AG09309 (cell line): Measurements from ENCODE around the gene SCYL1.

ENCODE experiments used
- DNase-seq: peaks from one replicate; pipeline ENCODE4 v3.0.0-alpha.2; 2010; ENCODE audit warnings: low read depth
- H3K4me3 ChIP-seq: 2 replicates; pipeline ENCODE4 v1.5.1; 2011; ENCODE audit warnings: mild to moderate bottlenecking, low read depth, low read length, moderate library complexity; ENCODE audit not compliant: control insufficient read depth
- TF ChIP-seq, protein P1 (sequence below): IDR thresholded peaks from 2 replicates; pipeline ENCODE4 v1.5.1; 2011; ENCODE audit warnings: mild to moderate bottlenecking, low read depth, low read length, inconsistent platforms; ENCODE audit not compliant: insufficient read depth, control insufficient read depth; ENCODE audit errors: missing control alignments

The SCYL1 gene

DNA sequence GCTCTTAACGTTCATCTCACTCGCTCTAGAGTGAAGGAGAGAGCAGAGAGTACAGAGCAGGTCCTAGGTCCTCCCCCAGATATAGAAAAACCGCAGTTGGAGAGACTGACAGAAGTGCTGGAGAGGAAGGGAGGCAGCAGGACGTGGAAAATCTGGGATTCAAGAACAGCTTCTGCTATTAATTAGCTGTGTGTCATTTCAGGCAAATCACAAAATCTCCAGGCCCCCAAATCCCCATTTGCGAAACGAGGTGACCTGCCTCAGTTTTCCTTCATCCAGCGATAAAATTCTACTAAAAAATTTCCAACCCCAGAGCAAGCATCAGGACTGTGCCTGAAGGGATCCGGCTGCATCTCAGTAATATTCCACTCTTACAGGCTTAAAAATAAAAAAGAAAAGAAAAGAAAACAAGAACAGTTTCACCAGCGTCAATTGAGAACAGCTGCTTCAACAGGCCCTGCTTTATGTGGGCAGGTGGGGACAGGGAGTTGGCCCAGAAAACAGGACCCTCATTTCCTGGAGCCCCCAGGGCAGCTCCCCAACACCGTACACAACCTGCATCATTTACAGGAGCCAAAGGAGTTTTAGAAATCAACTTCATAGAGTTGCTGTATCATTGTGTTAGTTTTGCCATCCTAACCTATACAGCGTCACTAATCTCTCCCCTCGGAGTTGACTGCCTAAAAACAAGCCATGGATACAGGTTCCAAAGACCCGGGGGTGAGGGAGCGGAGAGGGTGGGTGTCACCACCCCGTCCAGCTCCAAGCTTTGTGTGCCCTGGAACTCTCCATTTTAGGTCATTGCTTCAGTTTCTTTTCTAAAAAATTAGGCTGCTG lies 28.4 kb upstream of the SCYL1 start:
- peak overlapping the region; percentile 13 for H3K4me3 ChIP-seq
- TF ChIP-seq, protein P1, sequence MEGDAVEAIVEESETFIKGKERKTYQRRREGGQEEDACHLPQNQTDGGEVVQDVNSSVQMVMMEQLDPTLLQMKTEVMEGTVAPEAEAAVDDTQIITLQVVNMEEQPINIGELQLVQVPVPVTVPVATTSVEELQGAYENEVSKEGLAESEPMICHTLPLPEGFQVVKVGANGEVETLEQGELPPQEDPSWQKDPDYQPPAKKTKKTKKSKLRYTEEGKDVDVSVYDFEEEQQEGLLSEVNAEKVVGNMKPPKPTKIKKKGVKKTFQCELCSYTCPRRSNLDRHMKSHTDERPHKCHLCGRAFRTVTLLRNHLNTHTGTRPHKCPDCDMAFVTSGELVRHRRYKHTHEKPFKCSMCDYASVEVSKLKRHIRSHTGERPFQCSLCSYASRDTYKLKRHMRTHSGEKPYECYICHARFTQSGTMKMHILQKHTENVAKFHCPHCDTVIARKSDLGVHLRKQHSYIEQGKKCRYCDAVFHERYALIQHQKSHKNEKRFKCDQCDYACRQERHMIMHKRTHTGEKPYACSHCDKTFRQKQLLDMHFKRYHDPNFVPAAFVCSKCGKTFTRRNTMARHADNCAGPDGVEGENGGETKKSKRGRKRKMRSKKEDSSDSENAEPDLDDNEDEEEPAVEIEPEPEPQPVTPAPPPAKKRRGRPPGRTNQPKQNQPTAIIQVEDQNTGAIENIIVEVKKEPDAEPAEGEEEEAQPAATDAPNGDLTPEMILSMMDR: no peak
- no peak for DNase-seq

DNA sequence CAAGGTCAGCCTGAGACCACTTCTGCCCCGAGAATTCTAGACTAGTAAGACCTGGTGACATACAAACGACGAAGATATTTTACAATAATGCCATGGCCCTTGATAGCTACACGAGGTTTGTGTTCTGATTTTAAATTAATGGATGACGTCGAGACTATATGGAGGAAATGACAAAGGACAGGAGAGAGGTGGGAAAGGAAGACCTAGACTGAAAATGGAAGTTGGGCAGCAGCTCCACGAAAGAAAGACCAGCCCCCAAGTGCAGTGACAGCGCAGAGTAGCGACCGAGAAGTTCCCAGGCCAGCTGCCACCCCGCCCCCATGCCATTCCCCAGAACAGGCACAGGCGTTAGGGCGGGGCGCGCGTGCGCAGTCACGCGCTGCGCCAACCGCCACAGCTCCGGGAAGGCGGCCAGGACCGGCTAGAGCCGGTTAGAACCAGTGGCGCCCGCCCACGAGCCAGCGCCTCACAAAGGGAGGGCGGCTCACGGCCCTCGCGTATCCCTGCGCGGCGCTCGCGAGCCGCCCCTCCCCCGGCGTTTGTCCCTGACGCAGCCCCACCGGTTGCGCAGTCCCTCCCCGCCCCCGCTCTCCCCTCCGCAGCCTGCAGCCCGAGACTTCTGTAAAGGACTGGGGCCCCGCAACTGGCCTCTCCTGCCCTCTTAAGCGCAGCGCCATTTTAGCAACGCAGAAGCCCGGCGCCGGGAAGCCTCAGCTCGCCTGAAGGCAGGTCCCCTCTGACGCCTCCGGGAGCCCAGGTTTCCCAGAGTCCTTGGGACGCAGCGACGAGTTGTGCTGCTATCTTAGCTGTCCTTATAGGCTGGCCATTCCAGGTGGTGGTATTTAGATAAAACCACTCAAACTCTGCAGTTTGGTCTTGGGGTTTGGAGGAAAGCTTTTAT lies 27.5 kb upstream of the SCYL1 start:
- peak; percentile 93 for DNase-seq
- peak overlapping the region; percentile 56 for H3K4me3 ChIP-seq
- TF ChIP-seq, protein P1: peak; percentile 3

DNA sequence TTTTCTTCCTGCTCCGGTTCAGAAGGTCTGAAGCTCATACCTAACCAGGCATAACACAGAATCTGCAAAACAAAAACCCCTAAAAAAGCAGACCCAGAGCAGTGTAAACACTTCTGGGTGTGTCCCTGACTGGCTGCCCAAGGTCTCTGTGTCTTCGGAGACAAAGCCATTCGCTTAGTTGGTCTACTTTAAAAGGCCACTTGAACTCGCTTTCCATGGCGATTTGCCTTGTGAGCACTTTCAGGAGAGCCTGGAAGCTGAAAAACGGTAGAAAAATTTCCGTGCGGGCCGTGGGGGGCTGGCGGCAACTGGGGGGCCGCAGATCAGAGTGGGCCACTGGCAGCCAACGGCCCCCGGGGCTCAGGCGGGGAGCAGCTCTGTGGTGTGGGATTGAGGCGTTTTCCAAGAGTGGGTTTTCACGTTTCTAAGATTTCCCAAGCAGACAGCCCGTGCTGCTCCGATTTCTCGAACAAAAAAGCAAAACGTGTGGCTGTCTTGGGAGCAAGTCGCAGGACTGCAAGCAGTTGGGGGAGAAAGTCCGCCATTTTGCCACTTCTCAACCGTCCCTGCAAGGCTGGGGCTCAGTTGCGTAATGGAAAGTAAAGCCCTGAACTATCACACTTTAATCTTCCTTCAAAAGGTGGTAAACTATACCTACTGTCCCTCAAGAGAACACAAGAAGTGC lies 26.7 kb upstream of the SCYL1 start:
- no peak for DNase-seq
- TF ChIP-seq, protein P1: no peak

DNA sequence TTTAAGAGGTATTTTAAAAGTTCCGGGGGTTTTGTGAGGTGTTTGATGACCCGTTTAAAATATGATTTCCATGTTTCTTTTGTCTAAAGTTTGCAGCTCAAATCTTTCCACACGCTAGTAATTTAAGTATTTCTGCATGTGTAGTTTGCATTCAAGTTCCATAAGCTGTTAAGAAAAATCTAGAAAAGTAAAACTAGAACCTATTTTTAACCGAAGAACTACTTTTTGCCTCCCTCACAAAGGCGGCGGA lies 26.2 kb upstream of the SCYL1 start:
- DNase-seq: no peak
- TF ChIP-seq, protein P1: no peak
- peak overlapping the region; percentile 74 for H3K4me3 ChIP-seq

More for the DNA sequence above, 26.7 kb upstream of the SCYL1 start:
- H3K4me3 ChIP-seq: peak overlapping the region; percentile 56

DNA sequence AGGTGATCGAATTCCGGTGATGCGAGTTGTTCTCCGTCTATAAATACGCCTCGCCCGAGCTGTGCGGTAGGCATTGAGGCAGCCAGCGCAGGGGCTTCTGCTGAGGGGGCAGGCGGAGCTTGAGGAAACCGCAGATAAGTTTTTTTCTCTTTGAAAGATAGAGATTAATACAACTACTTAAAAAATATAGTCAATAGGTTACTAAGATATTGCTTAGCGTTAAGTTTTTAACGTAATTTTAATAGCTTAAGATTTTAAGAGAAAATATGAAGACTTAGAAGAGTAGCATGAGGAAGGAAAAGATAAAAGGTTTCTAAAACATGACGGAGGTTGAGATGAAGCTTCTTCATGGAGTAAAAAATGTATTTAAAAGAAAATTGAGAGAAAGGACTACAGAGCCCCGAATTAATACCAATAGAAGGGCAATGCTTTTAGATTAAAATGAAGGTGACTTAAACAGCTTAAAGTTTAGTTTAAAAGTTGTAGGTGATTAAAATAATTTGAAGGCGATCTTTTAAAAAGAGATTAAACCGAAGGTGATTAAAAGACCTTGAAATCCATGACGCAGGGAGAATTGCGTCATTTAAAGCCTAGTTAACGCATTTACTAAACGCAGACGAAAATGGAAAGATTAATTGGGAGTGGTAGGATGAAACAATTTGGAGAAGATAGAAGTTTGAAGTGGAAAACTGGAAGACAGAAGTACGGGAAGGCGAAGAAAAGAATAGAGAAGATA lies 25.7 kb upstream of the SCYL1 start, which contains the start of gene MALAT1:
Gene MALAT1, plus strand, starts transcription at position 69 of the 736 bp plus-strand sequence.
- TF ChIP-seq, protein P1: no peak
- no peak for DNase-seq
- H3K4me3 ChIP-seq: peak within 1 kb of the TSS; percentile 74
